Esophagus muscularis mucosa (tissue), 3 donors: Measurements from ENCODE around the gene GRIK5.
A peak's percentile ranks its signal among the peaks of the same experiment; 100 is the strongest.

Experiments
- CTCF ChIP-seq, 3 experiments: fragments of 200-600 bp in 2 of 3; fragments of 450-650 bp in 1 of 3; sonication (generic) in 2 of 3; IDR thresholded peaks; one replicate each; pipeline ENCODE4 v1.5.1; 2017 to 2019; ENCODE audit warnings: antibody characterized with exemption in 3 of 3, mild to moderate bottlenecking in 2 of 3, moderate library complexity in 1 of 3
- POLR2A ChIP-seq: fragments of 450-650 bp; IDR thresholded peaks from one replicate; pipeline ENCODE4 v1.6.1; 2017; ENCODE audit warnings: antibody characterized with exemption, moderate library complexity, mild to moderate bottlenecking, low read depth

GRCh38 chr19:42028304-42029216, 41.4 kb downstream of the GRIK5 start:
- TF ChIP-seq CTCF (IDR thresholded peaks at IDR 0.05) (peak; percentile 11 to 33 (median 14)), POLR2A (no peak)
